HG02623 (cell line): ENCODE data around the gene FOXP4.

ENCODE experiments used
- ATAC-seq: cut with Tn5 transposase; IDR thresholded peaks from one replicate; pipeline ENCODE4 v1.9.1; 2021; ENCODE audit warnings: moderate library complexity; ENCODE audit not compliant: unreplicated experiment

Gene FOXP4

GRCh38 chr6:41642090-41642959, 96.1 kb downstream of the FOXP4 start:
- ATAC-seq, result no peak

GRCh38 chr6:41642960-41643898, 97.0 kb downstream of the FOXP4 start:
- ATAC-seq, result no peak

- ATAC-seq, result no peak
These were observed 97.7 kb downstream of the FOXP4 start for GRCh38 chr6:41643899-41644269.

GRCh38 chr6:41644297-41644879, 98.2 kb downstream of the FOXP4 start:
- ATAC-seq, result no peak

- no peak for ATAC-seq
These were observed 98.9 kb downstream of the FOXP4 start for GRCh38 chr6:41645007-41645618.

GRCh38 chr6:41646026-41646795, 100.0 kb downstream of the FOXP4 start:
- no peak for ATAC-seq

- ATAC-seq, result no peak
These were observed 100.9 kb downstream of the FOXP4 start for GRCh38 chr6:41647061-41647511.

- no peak for ATAC-seq
These were observed 101.9 kb downstream of the FOXP4 start for GRCh38 chr6:41648070-41648585.

- ATAC-seq, result no peak
These were observed 102.7 kb downstream of the FOXP4 start for GRCh38 chr6:41648921-41649320.

- ATAC-seq, result no peak
These were observed 103.4 kb downstream of the FOXP4 start for GRCh38 chr6:41649596-41649995.

- ATAC-seq, result no peak
These were observed 103.9 kb downstream of the FOXP4 start for GRCh38 chr6:41650120-41650519.

- ATAC-seq, result no peak
These were observed 105.2 kb downstream of the FOXP4 start for GRCh38 chr6:41651246-41651961.
